Keratinocyte (primary cell): Measurements from ENCODE around the gene RAB30. TPM values are rescaled to one million over a fixed set of nuclear protein-coding genes. Genes with fewer than 3 reads are reported as not detected.
"Not testable (repeated sequence)": the region's sequence is repeated elsewhere in the genome, so short reads cannot be mapped to it uniquely, and the experiment has no call there.

Experiments
- DNase-seq: peaks from one replicate; pipeline ENCODE4 v3.0.0-alpha.2; 2011; ENCODE audit warnings: low read depth, missing footprints, low spot score
- FAIRE-seq: peaks from 2 replicates; lab custom pipeline; 2011; peaks lifted over from hg19 to GRCh38; lab: Jason Lieb, UNC
- H2AFZ ChIP-seq: 2 replicates; pipeline ENCODE4 v1.6.0; 2012; ENCODE audit warnings: low read length, control low read depth, inconsistent platforms; ENCODE audit not compliant: control insufficient read depth
- H3K27ac ChIP-seq: 2 replicates; pipeline ENCODE4 v1.5.1; 2011; ENCODE audit warnings: low read length; ENCODE audit not compliant: control insufficient read depth, insufficient read depth
- H3K27me3 ChIP-seq: 3 replicates; pipeline ENCODE4 v1.6.0; 2011; ENCODE audit warnings: low read length; ENCODE audit not compliant: control insufficient read depth, insufficient read depth; ENCODE audit errors: extremely low read depth
- H3K36me3 ChIP-seq, 2 experiments: 2 replicates in 1 of 2; 3 replicates in 1 of 2; pipeline ENCODE4 v1.5.1; 2011; ENCODE audit warnings: low read length in 2 of 2, mild to moderate bottlenecking in 1 of 2; ENCODE audit not compliant: control insufficient read depth in 2 of 2, insufficient read depth in 2 of 2; ENCODE audit errors: extremely low read depth in 1 of 2
- H3K4me1 ChIP-seq: 3 replicates; pipeline ENCODE4 v1.5.1; 2011; ENCODE audit warnings: low read length; ENCODE audit not compliant: control insufficient read depth, insufficient read depth; ENCODE audit errors: extremely low read depth
- H3K4me2 ChIP-seq: 3 replicates; pipeline ENCODE4 v1.6.0; 2011; ENCODE audit warnings: low read depth, low read length; ENCODE audit not compliant: control insufficient read depth, insufficient read depth; ENCODE audit errors: extremely low read depth
- H3K4me3 ChIP-seq, 3 experiments: fragments of 200-600 bp in 1 of 3; sonication (generic) in 1 of 3; 2 replicates in 2 of 3; 3 replicates in 1 of 3; pipeline ENCODE4 v1.5.1; 2011 to 2016; ENCODE audit warnings: low read length in 3 of 3, mild to moderate bottlenecking in 3 of 3, control low read depth in 2 of 3, inconsistent platforms in 1 of 3, low read depth in 1 of 3, mixed read lengths in 1 of 3, mixed run types in 1 of 3, moderate library complexity in 1 of 3; ENCODE audit not compliant: control insufficient read depth in 2 of 3, insufficient read depth in 2 of 3; ENCODE audit errors: extremely low read depth in 1 of 3
- H3K79me2 ChIP-seq: 2 replicates; pipeline ENCODE4 v1.6.0; 2012; ENCODE audit warnings: low read length; ENCODE audit not compliant: control insufficient read depth, insufficient read depth
- H3K9ac ChIP-seq: 3 replicates; pipeline ENCODE4 v1.6.0; 2011; ENCODE audit warnings: low read length; ENCODE audit not compliant: control insufficient read depth, insufficient read depth; ENCODE audit errors: extremely low read depth
- H3K9me1 ChIP-seq: 3 replicates; pipeline ENCODE4 v1.6.0; 2011; ENCODE audit warnings: low read length; ENCODE audit not compliant: control insufficient read depth, insufficient read depth; ENCODE audit errors: extremely low read depth
- H3K9me3 ChIP-seq: 2 replicates; pipeline ENCODE4 v1.5.1; 2012; ENCODE audit warnings: low read depth, low read length; ENCODE audit not compliant: control insufficient read depth
- H4K20me1 ChIP-seq: 3 replicates; pipeline ENCODE4 v1.6.0; 2011; ENCODE audit warnings: low read length; ENCODE audit not compliant: control insufficient read depth, insufficient read depth; ENCODE audit errors: extremely low read depth
- EZH2 ChIP-seq: IDR thresholded peaks from one replicate; pipeline ENCODE4 v1.6.1; 2012; ENCODE audit warnings: inconsistent platforms, mild to moderate bottlenecking, low read length, moderate library complexity
- dilution Hi-C: fragments of 300-500 bp; cut with MboI; formaldehyde crosslinking; loops from one replicate; pipeline ENCODE4 v1.7.0; 2020; ENCODE audit warnings: low sequenced_read_pairs; ENCODE audit not compliant: extremely low pct_ligation_motif_present
- polyA plus RNA-seq, 5 experiments: library from polyadenylated mRNA; depleted of rRNA in 3 of 5; stranded (reverse) in 3 of 5; stranded (forward) in 1 of 5; unstranded in 1 of 5; fragments of >200 nt; gene quantifications; 1 replicate in 1 of 5; 2 replicates in 3 of 5; 3 replicates in 1 of 5; pipeline versions ENCODE4 v1.2.1 to v1.2.3, GENCODE V29; 2011 to 2012; ENCODE audit warnings: missing spikeins in 2 of 5, low read depth in 1 of 5, low replicate concordance in 1 of 5
- TF ChIP-seq, protein P1 (sequence below), 3 experiments: IDR thresholded peaks in 1 of 3; conservative IDR thresholded peaks in 1 of 3; optimal IDR thresholded peaks in 1 of 3; 2 replicates in 2 of 3; 3 replicates in 1 of 3; pipeline versions ENCODE3 to v1.5.1; 2011; ENCODE audit warnings: low read length in 3 of 3, mild to moderate bottlenecking in 3 of 3, moderate library complexity in 2 of 3, control low read depth in 1 of 3, inconsistent platforms in 1 of 3; ENCODE audit not compliant: insufficient read depth in 2 of 3; ENCODE audit errors: extremely low read depth in 1 of 3

Gene RAB30
- polyA plus RNA-seq, 1 donor (not counting 4 experiments of a cell fraction or from before 2014, with no cell fraction given): 9.3 TPM

GRCh38 chr11:82969811-82970210 is 101.9 kb downstream of the RAB30 start:
- no peaks in the 10 kb centered on the region for H3K27me3 ChIP-seq
- no peak for DNase-seq
- no peaks in the 10 kb centered on the region for H3K9me1 ChIP-seq
- H3K4me3 ChIP-seq: no peak overlapping the region
- H2AFZ ChIP-seq: no peak overlapping the region
- H3K9me3 ChIP-seq: no peaks in the 10 kb centered on the region
- H3K4me2 ChIP-seq: no peak overlapping the region
- H3K9ac ChIP-seq: no peak overlapping the region
- no peak for FAIRE-seq
- H3K4me1 ChIP-seq: no peaks in the 10 kb centered on the region
- no peaks in the 10 kb centered on the region for H4K20me1 ChIP-seq
- H3K36me3 ChIP-seq: no peaks in the 10 kb centered on the region
- TF ChIP-seq EZH2: no peak
- TF ChIP-seq, protein P1, sequence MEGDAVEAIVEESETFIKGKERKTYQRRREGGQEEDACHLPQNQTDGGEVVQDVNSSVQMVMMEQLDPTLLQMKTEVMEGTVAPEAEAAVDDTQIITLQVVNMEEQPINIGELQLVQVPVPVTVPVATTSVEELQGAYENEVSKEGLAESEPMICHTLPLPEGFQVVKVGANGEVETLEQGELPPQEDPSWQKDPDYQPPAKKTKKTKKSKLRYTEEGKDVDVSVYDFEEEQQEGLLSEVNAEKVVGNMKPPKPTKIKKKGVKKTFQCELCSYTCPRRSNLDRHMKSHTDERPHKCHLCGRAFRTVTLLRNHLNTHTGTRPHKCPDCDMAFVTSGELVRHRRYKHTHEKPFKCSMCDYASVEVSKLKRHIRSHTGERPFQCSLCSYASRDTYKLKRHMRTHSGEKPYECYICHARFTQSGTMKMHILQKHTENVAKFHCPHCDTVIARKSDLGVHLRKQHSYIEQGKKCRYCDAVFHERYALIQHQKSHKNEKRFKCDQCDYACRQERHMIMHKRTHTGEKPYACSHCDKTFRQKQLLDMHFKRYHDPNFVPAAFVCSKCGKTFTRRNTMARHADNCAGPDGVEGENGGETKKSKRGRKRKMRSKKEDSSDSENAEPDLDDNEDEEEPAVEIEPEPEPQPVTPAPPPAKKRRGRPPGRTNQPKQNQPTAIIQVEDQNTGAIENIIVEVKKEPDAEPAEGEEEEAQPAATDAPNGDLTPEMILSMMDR (optimal IDR thresholded peaks at IDR 0.05 in 1 of 3, IDR thresholded peaks at IDR 0.05 in 1 of 3, conservative IDR thresholded peaks at IDR 0.05 in 1 of 3; ENCODE audit: extremely low read depth in 1 of 3, insufficient read depth in 2 of 3, low read length in 3 of 3): no peak
- H3K27ac ChIP-seq: no peak overlapping the region
- dilution Hi-C loops: no loop called here
- no peaks in the 10 kb centered on the region for H3K79me2 ChIP-seq

GRCh38 chr11:82967381-82967780 is 104.3 kb downstream of the RAB30 start:
- FAIRE-seq: no peak
- TF ChIP-seq, protein P1 (optimal IDR thresholded peaks at IDR 0.05 in 1 of 3, IDR thresholded peaks at IDR 0.05 in 1 of 3, conservative IDR thresholded peaks at IDR 0.05 in 1 of 3; ENCODE audit: extremely low read depth in 1 of 3, insufficient read depth in 2 of 3, low read length in 3 of 3): no peak
- TF ChIP-seq EZH2: no peak
- no peak overlapping the region for H3K4me3 ChIP-seq
- no peaks in the 10 kb centered on the region for H3K79me2 ChIP-seq
- H3K9me3 ChIP-seq: no peaks in the 10 kb centered on the region
- no peak overlapping the region for H3K9ac ChIP-seq
- no peaks in the 10 kb centered on the region for H3K9me1 ChIP-seq
- no peaks in the 10 kb centered on the region for H3K4me1 ChIP-seq
- H3K4me2 ChIP-seq: no peak overlapping the region
- dilution Hi-C loops: no loop called here
- no peaks in the 10 kb centered on the region for H3K27me3 ChIP-seq
- no peak overlapping the region for H3K27ac ChIP-seq
- no peak overlapping the region for H2AFZ ChIP-seq
- no peaks in the 10 kb centered on the region for H3K36me3 ChIP-seq
- no peaks in the 10 kb centered on the region for H4K20me1 ChIP-seq
- no peak for DNase-seq

DNA sequence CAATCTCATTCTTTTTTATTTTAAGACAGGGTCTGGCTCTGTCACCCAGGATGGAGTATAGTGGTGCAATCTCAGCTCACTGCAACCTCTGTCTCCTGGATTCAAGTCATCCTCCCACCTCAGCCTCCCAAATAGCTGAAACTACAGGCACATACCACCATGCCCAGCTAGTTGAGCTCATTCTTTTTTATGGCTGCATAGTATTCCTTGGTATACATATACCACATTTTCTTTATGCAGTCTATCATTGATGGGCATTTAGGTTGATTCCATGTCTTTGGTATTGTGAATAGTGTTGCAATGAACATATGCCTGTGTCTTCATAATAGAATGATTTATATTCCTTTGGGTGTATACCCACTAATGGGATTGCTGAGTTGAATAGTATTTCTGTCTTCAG is 109.7 kb downstream of the RAB30 start:
- H3K9me3 ChIP-seq, H3K79me2 ChIP-seq, H3K9me1 ChIP-seq, H3K9ac ChIP-seq, H3K36me3 ChIP-seq, H4K20me1 ChIP-seq, DNase-seq, H3K4me2 ChIP-seq, H2AFZ ChIP-seq, H3K27me3 ChIP-seq, H3K27ac ChIP-seq, dilution Hi-C loops, FAIRE-seq, H3K4me1 ChIP-seq, H3K4me3 ChIP-seq: not testable (repeated sequence)
